Body of pancreas (tissue), 4 donors: Measurements from ENCODE around the gene POU3F3.

Experiments
- POLR2A ChIP-seq, 3 donors: fragments of 450-650 bp; IDR thresholded peaks; one replicate each; pipeline ENCODE4 v1.6.1; 2016; ENCODE audit warnings: antibody characterized with exemption in 3 of 3, mild to moderate bottlenecking in 2 of 3
- TF ChIP-seq, protein P1 (sequence below), 7 experiments: fragments of 450-650 bp in 4 of 7; fragments of 200-600 bp in 3 of 7; sonication (generic) in 3 of 7; IDR thresholded peaks; one replicate each; pipeline ENCODE4 v1.5.1; 2016 to 2019; ENCODE audit warnings: antibody characterized with exemption in 7 of 7

DNA sequence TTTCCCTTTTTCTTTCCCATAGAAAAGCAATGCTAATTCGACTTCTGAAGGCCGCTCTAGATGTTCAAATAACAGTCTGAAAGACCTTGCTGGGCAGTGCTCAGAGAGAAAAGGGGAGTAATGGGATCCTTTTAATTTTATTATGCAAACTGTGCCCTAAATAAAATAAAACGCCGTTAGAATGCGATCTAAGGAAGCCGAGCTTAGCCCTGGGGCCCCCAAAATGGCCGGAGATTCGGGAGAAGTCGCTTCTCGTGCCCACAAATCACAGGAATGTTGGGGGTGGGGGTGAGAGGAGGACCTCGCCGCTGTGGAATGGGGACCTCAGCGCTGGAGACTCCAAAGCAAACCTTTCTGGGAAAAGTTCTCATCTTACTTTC is 8.4 kb upstream of the POU3F3 start:
- TF ChIP-seq, protein P1, sequence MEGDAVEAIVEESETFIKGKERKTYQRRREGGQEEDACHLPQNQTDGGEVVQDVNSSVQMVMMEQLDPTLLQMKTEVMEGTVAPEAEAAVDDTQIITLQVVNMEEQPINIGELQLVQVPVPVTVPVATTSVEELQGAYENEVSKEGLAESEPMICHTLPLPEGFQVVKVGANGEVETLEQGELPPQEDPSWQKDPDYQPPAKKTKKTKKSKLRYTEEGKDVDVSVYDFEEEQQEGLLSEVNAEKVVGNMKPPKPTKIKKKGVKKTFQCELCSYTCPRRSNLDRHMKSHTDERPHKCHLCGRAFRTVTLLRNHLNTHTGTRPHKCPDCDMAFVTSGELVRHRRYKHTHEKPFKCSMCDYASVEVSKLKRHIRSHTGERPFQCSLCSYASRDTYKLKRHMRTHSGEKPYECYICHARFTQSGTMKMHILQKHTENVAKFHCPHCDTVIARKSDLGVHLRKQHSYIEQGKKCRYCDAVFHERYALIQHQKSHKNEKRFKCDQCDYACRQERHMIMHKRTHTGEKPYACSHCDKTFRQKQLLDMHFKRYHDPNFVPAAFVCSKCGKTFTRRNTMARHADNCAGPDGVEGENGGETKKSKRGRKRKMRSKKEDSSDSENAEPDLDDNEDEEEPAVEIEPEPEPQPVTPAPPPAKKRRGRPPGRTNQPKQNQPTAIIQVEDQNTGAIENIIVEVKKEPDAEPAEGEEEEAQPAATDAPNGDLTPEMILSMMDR (IDR thresholded peaks at IDR 0.05) = no peak
- no peak for TF ChIP-seq POLR2A (IDR thresholded peaks at IDR 0.05)
